IPS-15b (cell line): ENCODE measurements around the gene CTPS2.

ENCODE experiments used
- H3K27me3 ChIP-seq: one replicate; pipeline ENCODE4 v1.6.1; 2013; ENCODE audit warnings: low read length; ENCODE audit not compliant: control insufficient read depth, insufficient read depth
- H3K36me3 ChIP-seq: one replicate; pipeline ENCODE4 v1.6.1; 2013; ENCODE audit warnings: low read length; ENCODE audit not compliant: control insufficient read depth, insufficient read depth
- H3K4me1 ChIP-seq: one replicate; pipeline ENCODE4 v1.6.1; 2013; ENCODE audit warnings: mild to moderate bottlenecking, low read length; ENCODE audit not compliant: control insufficient read depth, insufficient read depth
- H3K4me3 ChIP-seq: one replicate; pipeline ENCODE4 v1.5.1; 2013; ENCODE audit warnings: low read depth, low read length
- H3K9ac ChIP-seq: one replicate; pipeline ENCODE4 v1.6.1; 2013; ENCODE audit warnings: low read depth, mild to moderate bottlenecking, low read length
- H3K9me3 ChIP-seq: one replicate; pipeline ENCODE4 v1.6.1; 2013; ENCODE audit warnings: mild to moderate bottlenecking, low read length; ENCODE audit not compliant: control insufficient read depth, insufficient read depth

The CTPS2 gene

GRCh38 chrX:16711893-16712547, 449 bp downstream of the CTPS2 start:
- Histone ChIP-seq H3K27me3 (no peaks in the 10 kb centered on the region), H3K4me3 (peak overlapping the region; percentile 77), H3K36me3 (peaks cover 8% of the 10 kb centered on the region), H3K4me1 (no peaks in the 10 kb centered on the region), H3K9me3 (no peaks in the 10 kb centered on the region), H3K9ac (peak overlapping the region; percentile 90)

- Histone ChIP-seq H3K9ac (peak overlapping the region; percentile 90), H3K27me3 (no peaks in the 10 kb centered on the region), H3K4me1 (no peaks in the 10 kb centered on the region), H3K4me3 (peak overlapping the region; percentile 77), H3K9me3 (no peaks in the 10 kb centered on the region), H3K36me3 (peaks cover 9% of the 10 kb centered on the region)
These were observed 1.2 kb downstream of the CTPS2 start for GRCh38 chrX:16711219-16711811.

- Histone ChIP-seq H3K27me3 (no peaks in the 10 kb centered on the region), H3K4me3 (no peak overlapping the region), H3K4me1 (no peaks in the 10 kb centered on the region), H3K36me3 (peaks cover 9% of the 10 kb centered on the region), H3K9me3 (no peaks in the 10 kb centered on the region), H3K9ac (no peak overlapping the region)
These were observed 4.5 kb downstream of the CTPS2 start for GRCh38 chrX:16708016-16708415.

- no peaks in the 10 kb centered on the region for H3K27me3 ChIP-seq
- H3K4me3 ChIP-seq = no peak overlapping the region
- no peaks in the 10 kb centered on the region for H3K9me3 ChIP-seq
- H3K36me3 ChIP-seq = peaks cover 14% of the 10 kb centered on the region
- H3K9ac ChIP-seq = no peak overlapping the region
- no peaks in the 10 kb centered on the region for H3K4me1 ChIP-seq
These were observed 7.1 kb downstream of the CTPS2 start for GRCh38 chrX:16705370-16705769.

GRCh38 chrX:16702700-16703599, 9.5 kb downstream of the CTPS2 start:
- no peak overlapping the region for H3K9ac ChIP-seq
- H3K27me3 ChIP-seq = no peaks in the 10 kb centered on the region
- H3K4me3 ChIP-seq = no peak overlapping the region
- peaks cover 14% of the 10 kb centered on the region for H3K36me3 ChIP-seq
- H3K4me1 ChIP-seq = no peaks in the 10 kb centered on the region
- H3K9me3 ChIP-seq = no peaks in the 10 kb centered on the region

GRCh38 chrX:16700734-16701133, 11.7 kb downstream of the CTPS2 start:
- Histone ChIP-seq H3K27me3 (no peaks in the 10 kb centered on the region), H3K9ac (no peak overlapping the region), H3K4me3 (no peak overlapping the region), H3K9me3 (no peaks in the 10 kb centered on the region), H3K4me1 (no peaks in the 10 kb centered on the region), H3K36me3 (peaks cover 13% of the 10 kb centered on the region)

GRCh38 chrX:16699389-16699788, 13.1 kb downstream of the CTPS2 start:
- Histone ChIP-seq H3K4me3 (no peak overlapping the region), H3K27me3 (no peaks in the 10 kb centered on the region), H3K9ac (no peak overlapping the region), H3K9me3 (no peaks in the 10 kb centered on the region), H3K36me3 (peaks cover 19% of the 10 kb centered on the region), H3K4me1 (no peaks in the 10 kb centered on the region)

- Histone ChIP-seq H3K27me3 (no peaks in the 10 kb centered on the region), H3K36me3 (peaks cover 28% of the 10 kb centered on the region), H3K9me3 (no peaks in the 10 kb centered on the region), H3K9ac (no peak overlapping the region), H3K4me1 (no peaks in the 10 kb centered on the region), H3K4me3 (no peak overlapping the region)
These were observed 15.5 kb downstream of the CTPS2 start for GRCh38 chrX:16696956-16697355.

GRCh38 chrX:16695079-16695676, 17.3 kb downstream of the CTPS2 start:
- Histone ChIP-seq H3K9me3 (no peaks in the 10 kb centered on the region), H3K4me1 (no peaks in the 10 kb centered on the region), H3K9ac (no peak overlapping the region), H3K36me3 (peaks cover 36% of the 10 kb centered on the region), H3K27me3 (no peaks in the 10 kb centered on the region), H3K4me3 (no peak overlapping the region)

GRCh38 chrX:16687514-16687913, 25.0 kb downstream of the CTPS2 start:
- Histone ChIP-seq H3K9ac (no peak overlapping the region), H3K4me1 (no peaks in the 10 kb centered on the region), H3K9me3 (no peaks in the 10 kb centered on the region), H3K27me3 (no peaks in the 10 kb centered on the region), H3K36me3 (peaks cover 31% of the 10 kb centered on the region), H3K4me3 (no peak overlapping the region)

GRCh38 chrX:16683007-16683664, 29.3 kb downstream of the CTPS2 start:
- no peaks in the 10 kb centered on the region for H3K27me3 ChIP-seq
- H3K4me3 ChIP-seq = no peak overlapping the region
- peaks cover 39% of the 10 kb centered on the region for H3K36me3 ChIP-seq
- H3K9me3 ChIP-seq = no peaks in the 10 kb centered on the region
- H3K4me1 ChIP-seq = no peaks in the 10 kb centered on the region
- no peak overlapping the region for H3K9ac ChIP-seq
